HepG2 (cell line): ENCODE measurements around the gene IRX3. TPM values are rescaled to one million over a fixed set of nuclear protein-coding genes. Genes with fewer than 3 reads are reported as not detected.

Experiments used
- ATAC-seq: fragments of 200-7000 bp; cut with Tn5 transposase; 3 replicates; pipeline ENCODE4 v1.9.1; 2020; ENCODE audit warnings: mild to moderate bottlenecking, moderate library complexity
- BruUV-seq: library from RNA; stranded (reverse); fragments of 400-500 nt; replicated peaks from 2 replicates; lab custom pipeline; 2021; lab: Mats Ljungman, UMichigan
- CTCF ChIA-PET: fragments of 300-600 bp; formaldehyde crosslinking; extraction: SDS; loops from one replicate; lab custom pipeline; 2021; ENCODE audit warnings: low total read pairs, inconsistent platforms, low intra/inter-chr PET ratio; lab: Yijun Ruan, JAX
- POLR2A ChIA-PET: fragments of 350-600 bp; sonication (Branson Sonifier 250); formaldehyde crosslinking; loops from one replicate; lab custom pipeline; 2020; ENCODE audit warnings: antibody characterized with exemption, inconsistent platforms; lab: Yijun Ruan, JAX
- DNase-seq: peaks from one replicate; pipeline ENCODE4 v3.0.0-alpha.2; 2015; ENCODE audit warnings: low spot score
- FAIRE-seq: peaks from 3 replicates; lab custom pipeline; 2011; peaks lifted over from hg19 to GRCh38; lab: Jason Lieb, UNC
- H2AFZ ChIP-seq: one replicate; pipeline ENCODE4 v1.6.1; 2011; ENCODE audit warnings: low read length, inconsistent platforms
- H3K27ac ChIP-seq: fragments of 300-600 bp; 3 replicates; pipeline ENCODE4 v1.8.0; 2011; ENCODE audit warnings: mixed run types, mild to moderate bottlenecking, mixed read lengths, low read length, inconsistent platforms; ENCODE audit not compliant: insufficient read depth; ENCODE audit errors: extremely low read length
- H3K27me3 ChIP-seq, 2 experiments: fragments of 200-600 bp in 1 of 2; 2 replicates in 1 of 2; 3 replicates in 1 of 2; pipeline versions ENCODE4 v1.6.0 to v1.8.0; 2011; ENCODE audit warnings: low read length in 2 of 2, mild to moderate bottlenecking in 2 of 2, moderate library complexity in 2 of 2, inconsistent platforms in 1 of 2; ENCODE audit not compliant: insufficient read depth in 2 of 2, control insufficient read depth in 1 of 2
- H3K36me3 ChIP-seq, 2 experiments: fragments of 200-600 bp in 1 of 2; replicated peaks in 1 of 2; 2 replicates in 1 of 2; 3 replicates in 1 of 2; pipeline versions ENCODE4 v1.5.1 to v1.8.0; 2011; ENCODE audit warnings: low read length in 2 of 2, inconsistent platforms in 1 of 2; ENCODE audit not compliant: insufficient read depth in 2 of 2, control insufficient read depth in 1 of 2
- H3K4me1 ChIP-seq: 2 replicates; pipeline ENCODE4 v1.5.1; 2012; ENCODE audit warnings: low read length, inconsistent platforms; ENCODE audit not compliant: insufficient read depth
- H3K4me2 ChIP-seq: 2 replicates; pipeline ENCODE4 v1.6.0; 2011; ENCODE audit warnings: low read depth, low read length, inconsistent platforms
- H3K4me3 ChIP-seq, 3 experiments: fragments of 200-600 bp in 1 of 3; sonication (generic), shearing (Covaris generic) in 1 of 3; replicated peaks in 1 of 3; 2 replicates each; pipeline ENCODE4 v1.5.1; 2011 to 2016; ENCODE audit warnings: low read length in 3 of 3, inconsistent platforms in 2 of 3, low read depth in 2 of 3, mild to moderate bottlenecking in 2 of 3, control low read depth in 1 of 3, mixed read lengths in 1 of 3; ENCODE audit not compliant: insufficient read depth in 1 of 3
- H3K79me2 ChIP-seq: one replicate; pipeline ENCODE4 v1.6.1; 2011; ENCODE audit warnings: low read length, inconsistent platforms; ENCODE audit not compliant: insufficient read depth
- H3K9ac ChIP-seq: 2 replicates; pipeline ENCODE4 v1.6.0; 2011; ENCODE audit warnings: mild to moderate bottlenecking, low read depth, low read length, inconsistent platforms; ENCODE audit not compliant: insufficient read depth
- H3K9me3 ChIP-seq: 2 replicates; pipeline ENCODE4 v1.5.1; 2012; ENCODE audit warnings: mild to moderate bottlenecking, low read length
- H4K20me1 ChIP-seq: 2 replicates; pipeline ENCODE4 v1.6.0; 2011; ENCODE audit warnings: inconsistent platforms, mild to moderate bottlenecking, low read length, moderate library complexity; ENCODE audit not compliant: insufficient read depth
- BRD4 ChIP-seq: sonication (generic); formaldehyde crosslinking; IDR thresholded peaks from 2 replicates; pipeline ENCODE4 v1.4.0; 2020; ENCODE audit warnings: missing genetic modification reagents
- GABPB1 ChIP-seq: IDR thresholded peaks from 2 replicates; pipeline ENCODE4 v1.6.1; 2016; ENCODE audit warnings: mild to moderate bottlenecking, missing genetic modification reagents, moderate library complexity, missing compliant biosample characterization
- HMGA1 ChIP-seq: sonication (generic); formaldehyde crosslinking; conservative IDR thresholded peaks from 2 replicates; pipeline ENCODE4 v1.4.0; 2020; ENCODE audit warnings: missing genetic modification reagents
- KDM2A ChIP-seq: sonication (generic); formaldehyde crosslinking; IDR thresholded peaks from 2 replicates; pipeline ENCODE4 v1.4.0; 2020; ENCODE audit warnings: low read depth, missing genetic modification reagents, borderline replicate concordance
- MYC ChIP-seq: sonication (generic); formaldehyde crosslinking; IDR thresholded peaks from 2 replicates; pipeline ENCODE4 v1.9.0; 2021; ENCODE audit warnings: missing genetic modification reagents, borderline replicate concordance
- PRDM4 ChIP-seq: sonication (generic); formaldehyde crosslinking; IDR thresholded peaks from 2 replicates; pipeline ENCODE4 v1.9.0; 2021; ENCODE audit warnings: missing genetic modification reagents, borderline replicate concordance
- REXO4 ChIP-seq: sonication (generic); formaldehyde crosslinking; IDR thresholded peaks from 2 replicates; pipeline ENCODE4 v1.8.0; 2022; ENCODE audit warnings: missing genetic modification reagents, mild to moderate bottlenecking, borderline replicate concordance
- TGIF2 ChIP-seq: IDR thresholded peaks from 2 replicates; pipeline ENCODE4 v1.6.1; 2016; ENCODE audit warnings: control low read depth, missing compliant biosample characterization
- TSC22D2 ChIP-seq: sonication (generic); formaldehyde crosslinking; IDR thresholded peaks from 2 replicates; pipeline ENCODE4 v1.5.1; 2020; ENCODE audit warnings: missing genetic modification reagents, mild to moderate bottlenecking, borderline replicate concordance
- ZNF232 ChIP-seq: sonication (generic); formaldehyde crosslinking; IDR thresholded peaks from 2 replicates; pipeline ENCODE4 v1.4.0; 2020; ENCODE audit warnings: missing genetic modification reagents, borderline replicate concordance
- ZNF3 ChIP-seq: IDR thresholded peaks from 2 replicates; pipeline ENCODE4 v1.7.0; 2017; ENCODE audit warnings: inconsistent platforms
- ZNF329 ChIP-seq: sonication (generic); formaldehyde crosslinking; IDR thresholded peaks from 2 replicates; pipeline ENCODE4 v1.9.0; 2021; ENCODE audit warnings: low read depth, mild to moderate bottlenecking, missing genetic modification reagents
- ZNF639 ChIP-seq: conservative IDR thresholded peaks from 2 replicates; pipeline ENCODE4 v1.6.1; 2018; ENCODE audit warnings: missing genetic modification reagents
- ZNF672 ChIP-seq: sonication (generic); formaldehyde crosslinking; IDR thresholded peaks from 2 replicates; pipeline ENCODE4 v1.8.1; 2022; ENCODE audit warnings: missing genetic modification reagents
- ZSCAN20 ChIP-seq: sonication (generic); formaldehyde crosslinking; IDR thresholded peaks from 2 replicates; pipeline ENCODE4 v1.4.0; 2020; ENCODE audit warnings: missing genetic modification reagents, mild to moderate bottlenecking, borderline replicate concordance
- ZXDC ChIP-seq: sonication (generic); formaldehyde crosslinking; IDR thresholded peaks from 2 replicates; pipeline ENCODE4 v1.5.0; 2020; ENCODE audit warnings: mild to moderate bottlenecking, missing genetic modification reagents
- WGBS: methylation state at CpG from one replicate; pipeline ENCODE4 v1.1.6; 2017; ENCODE audit warnings: low lambda C conversion rate; 5-methylcytosine and 5-hydroxymethylcytosine counted together
- in situ Hi-C: cut with HindIII; loops from 2 replicates; pipeline ENCODE4 v1.10.0; 2017; ENCODE audit warnings: low pct_unique_long_range_greater_than_20kb; ENCODE audit not compliant: extremely low pct_ligation_motif_present
- intact Hi-C: fragments of 100-400 bp; cut with micrococcal nuclease; formaldehyde crosslinking; loops from one replicate; pipeline ENCODE4 v1.10.0; 2022; ENCODE audit not compliant: unreplicated experiment
- polyA plus RNA-seq, 8 experiments: library from polyadenylated mRNA; depleted of rRNA in 3 of 8; stranded (reverse) in 7 of 8; unstranded in 1 of 8; fragments of >200 nt; fragmentation: Illumina TruSeq in 4 of 8; extraction: Trizol in 4 of 8; gene quantifications; 2 replicates each; pipeline versions ENCODE4 v1.2.1 to v1.2.3, GENCODE V29; 2011 to 2016; ENCODE audit warnings: low read depth in 4 of 8, missing spikeins in 1 of 8, mixed read lengths in 1 of 8; ENCODE audit not compliant: insufficient read depth in 1 of 8
- total RNA-seq, 5 experiments: library from RNA; depleted of rRNA; stranded (reverse); fragments of >200 nt; fragmentation: Illumina TruSeq; extraction: Trizol; gene quantifications; 2 replicates each; pipeline ENCODE4 v1.2.3, GENCODE V29; 2016; ENCODE audit warnings: low read depth in 1 of 5

IRX3 gene
- total and polyA plus RNA-seq, 2 of the 13 experiments (the other 11 are each of a cell fraction or from before 2014, with no cell fraction given): 9.2 to 16.4 TPM

- no peak for FAIRE-seq
- intact Hi-C loops: no loop called here
- WGBS: 52% methylated on average over 1 of the region's 1 CpG
Measured at GRCh38 chr16:54296543-54296942, 10.0 kb upstream of the IRX3 start.

More at GRCh38 chr16:54296543-54296942, 10.0 kb upstream of the IRX3 start:
- H3K27ac ChIP-seq: no peak overlapping the region
- no peak overlapping the region for H2AFZ ChIP-seq
- H3K4me2 ChIP-seq: no peak overlapping the region
- H3K36me3 ChIP-seq: no peaks in the 10 kb centered on the region
- ATAC-seq (no peak), DNase-seq (no peak)
- ChIA-PET POLR2A (no interaction called here), CTCF (no interaction called here)
- no peaks in the 10 kb centered on the region for H4K20me1 ChIP-seq
- in situ Hi-C loops: no loop called here
- H3K79me2 ChIP-seq: no peaks in the 10 kb centered on the region
- no peaks in the 10 kb centered on the region for H3K27me3 ChIP-seq
- peaks cover 6% of the 10 kb centered on the region; the same call in 1 of the 2 replicates for H3K9me3 ChIP-seq
- H3K4me3 ChIP-seq: no peak overlapping the region
- H3K9ac ChIP-seq: no peak overlapping the region
- H3K4me1 ChIP-seq: 0 out of 2 replicates have a peak, but pooled peaks cover 6% of the 10 kb centered on the region
- TF ChIP-seq GABPB1 (CRISPR knock-in tag) (no peak), TSC22D2 (CRISPR knock-in tag) (no peak), TGIF2 (CRISPR knock-in tag) (no peak), MYC (CRISPR knock-in tag) (no peak), BRD4 (CRISPR knock-in tag) (no peak), REXO4 (no peak), HMGA1 (CRISPR knock-in tag) (no peak), ZNF232 (CRISPR knock-in tag) (no peak), ZNF329 (CRISPR knock-in tag) (no peak), ZNF639 (CRISPR knock-in tag) (no peak), ZXDC (CRISPR knock-in tag) (no peak), PRDM4 (CRISPR knock-in tag) (no peak), ZNF672 (CRISPR knock-in tag) (no peak), ZNF3 (no peak), ZSCAN20 (CRISPR knock-in tag) (no peak), KDM2A (CRISPR knock-in tag) (no peak)
- BruUV-seq: no TSS peak
